Measurements from ENCODE around the gene SLC7A8.

The SLC7A8 gene

DNA sequence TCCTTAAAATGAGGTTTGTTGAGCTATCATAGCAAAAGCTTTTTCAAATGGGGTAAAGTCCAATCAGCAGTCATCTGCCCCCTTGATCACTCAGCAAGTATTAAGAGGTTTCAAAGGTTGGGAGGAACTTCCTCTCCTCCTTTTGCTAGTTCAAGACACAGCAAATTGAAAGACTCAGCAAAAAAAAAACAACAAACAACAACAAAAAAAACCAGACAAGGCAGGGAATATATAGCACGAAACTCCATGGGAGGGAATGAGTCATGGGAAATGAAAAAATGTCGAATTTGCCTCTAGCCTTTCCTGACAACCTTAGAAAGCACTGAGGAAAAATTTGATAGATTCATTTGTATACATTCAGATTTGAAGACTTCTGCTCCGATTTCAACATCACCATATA is 1.6 kb upstream of the SLC7A8 start:
- no peak for FAIRE-seq
- no peak for DNase-seq (ENCODE audit: extremely low spot score, insufficient read length, low read depth)

DNA sequence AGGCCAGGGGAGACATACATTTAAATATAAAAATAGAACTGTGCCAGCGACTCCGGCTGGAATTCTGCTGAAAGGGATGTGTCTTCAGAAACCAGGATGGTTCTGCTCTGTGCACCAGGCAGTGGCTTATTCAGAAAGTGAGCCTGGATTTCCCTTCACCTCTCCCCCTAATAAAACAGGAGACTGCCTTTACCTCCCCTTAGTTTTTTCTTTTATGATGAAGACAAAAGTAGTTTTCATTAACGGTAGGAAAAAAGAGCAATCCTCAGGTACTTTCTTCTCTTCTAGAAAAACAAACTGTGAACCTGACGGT is 346 bp downstream of the SLC7A8 start:
- FAIRE-seq (no peak), DNase-seq (ENCODE audit: extremely low spot score, insufficient read length, low read depth) (no peak)

DNA sequence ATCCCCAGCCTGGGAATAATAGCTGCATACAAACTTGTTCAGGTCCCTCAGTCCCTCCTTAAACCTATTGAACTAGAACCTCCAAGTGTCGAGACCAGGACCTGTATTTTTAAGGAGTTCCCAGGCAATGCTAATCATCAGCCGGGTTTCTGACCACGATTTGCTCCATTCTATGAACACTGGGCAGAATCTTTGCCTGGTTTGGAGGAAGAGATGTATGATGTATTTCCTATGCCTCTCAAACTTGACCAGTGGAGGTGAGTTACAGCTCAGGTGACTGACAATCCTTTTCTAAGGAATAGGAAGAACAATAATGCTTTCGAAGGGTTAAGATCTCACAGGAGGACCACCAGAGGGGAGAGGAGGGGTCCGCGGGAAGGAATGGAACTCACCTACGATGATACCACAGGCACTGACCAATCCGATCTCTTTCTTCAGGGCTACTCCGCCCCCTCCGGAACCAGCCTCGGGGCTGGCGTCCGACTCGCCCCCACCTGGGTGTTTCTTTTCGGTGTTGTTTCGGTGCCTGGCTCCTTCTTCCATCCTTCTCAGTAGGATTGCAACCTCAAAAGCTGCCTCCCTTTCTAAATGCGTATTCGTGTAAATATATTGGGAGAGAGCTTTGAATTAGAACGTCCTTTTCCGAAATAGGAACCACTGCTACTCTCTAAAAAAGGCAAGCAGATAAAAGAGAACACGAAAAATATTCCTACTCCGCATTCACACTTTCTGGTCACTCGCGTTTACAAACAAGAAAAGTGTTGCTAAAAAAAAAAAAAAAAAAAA is 895 bp downstream of the SLC7A8 start:
- FAIRE-seq (no peak), DNase-seq (ENCODE audit: extremely low spot score, insufficient read length, low read depth) (no peak)

DNA sequence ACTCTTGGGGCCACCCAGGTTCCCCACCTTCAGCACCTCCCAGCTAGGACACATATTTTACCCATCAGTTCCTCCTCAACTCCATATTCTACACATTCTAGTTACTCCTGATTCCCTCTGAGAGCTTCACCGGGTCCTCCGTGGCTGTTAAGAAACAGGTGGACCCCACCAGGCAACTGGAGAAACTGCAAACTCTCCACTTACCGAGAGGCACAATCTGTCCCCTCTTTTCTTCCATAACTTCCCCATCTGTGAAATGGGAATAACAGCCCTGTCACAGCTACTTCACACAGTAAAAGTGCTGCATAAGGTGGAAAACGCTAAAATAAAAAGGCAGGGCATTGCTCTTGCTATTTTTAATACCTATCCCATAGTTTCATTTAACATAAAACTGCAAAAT is 1.5 kb downstream of the SLC7A8 start:
- no peak for DNase-seq (ENCODE audit: extremely low spot score, insufficient read length, low read depth)
- no peak for FAIRE-seq

DNA sequence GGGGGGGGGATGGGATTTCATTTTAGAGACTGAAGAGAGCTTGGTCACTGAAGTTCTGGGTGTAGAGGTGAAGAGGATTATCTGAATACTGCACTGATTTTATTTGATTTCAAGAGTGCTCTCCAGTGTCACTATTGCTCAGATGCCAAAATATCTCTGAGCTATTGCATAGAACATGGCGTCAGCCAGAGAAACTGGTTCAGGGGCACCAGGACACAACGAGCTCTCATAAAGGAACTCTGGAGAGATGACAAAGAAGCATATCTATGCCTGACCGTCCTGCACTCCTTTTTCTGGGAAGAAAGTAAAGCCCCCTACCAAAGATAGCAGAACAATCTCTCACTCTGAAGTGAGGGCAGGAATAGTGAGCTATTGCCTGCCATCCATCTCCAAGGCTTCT is 2.0 kb downstream of the SLC7A8 start:
- FAIRE-seq = no peak
- DNase-seq (ENCODE audit: extremely low spot score, insufficient read length, low read depth) = no peak

DNA sequence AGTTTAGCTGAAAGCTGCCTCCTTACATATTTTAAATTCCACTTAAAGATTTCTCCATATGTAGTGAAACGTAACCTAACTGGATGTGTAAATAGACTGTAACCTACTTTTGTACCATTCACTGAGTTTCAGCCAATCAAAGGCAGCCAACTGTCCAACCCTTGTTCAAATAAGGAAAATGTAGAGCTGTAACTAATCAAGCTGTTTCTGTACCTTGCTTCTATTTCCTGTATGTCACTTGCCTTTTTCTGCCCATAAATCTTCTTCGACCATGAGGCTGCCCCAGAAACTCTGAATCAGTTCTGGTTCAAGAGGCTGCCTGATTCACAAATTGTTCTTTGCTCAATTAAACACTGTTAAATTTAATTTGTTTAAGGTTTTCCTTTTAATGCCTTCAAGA is 6.3 kb downstream of the SLC7A8 start:
- DNase-seq (ENCODE audit: extremely low spot score, insufficient read length, low read depth) = no peak
- FAIRE-seq = no peak

DNA sequence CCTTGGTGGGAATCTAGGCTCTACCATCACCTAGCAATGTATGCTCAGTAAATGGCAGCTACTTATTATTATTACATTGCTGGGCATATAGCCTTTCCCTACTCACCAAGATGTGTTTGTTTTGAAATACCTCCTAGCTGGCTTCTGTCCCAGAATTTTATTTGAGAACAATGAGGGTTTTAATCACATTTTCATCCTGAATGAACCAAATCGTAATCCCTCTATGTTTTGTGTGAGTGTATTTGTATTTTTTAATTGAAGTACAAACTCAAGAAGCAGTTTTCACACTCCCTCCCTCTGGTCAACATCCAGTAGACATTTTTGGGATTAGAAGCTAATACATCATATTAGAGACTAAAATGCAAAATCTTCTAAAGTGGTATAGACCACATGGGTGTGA is 7.6 kb downstream of the SLC7A8 start:
- FAIRE-seq (no peak), DNase-seq (ENCODE audit: extremely low spot score, insufficient read length, low read depth) (no peak)

DNA sequence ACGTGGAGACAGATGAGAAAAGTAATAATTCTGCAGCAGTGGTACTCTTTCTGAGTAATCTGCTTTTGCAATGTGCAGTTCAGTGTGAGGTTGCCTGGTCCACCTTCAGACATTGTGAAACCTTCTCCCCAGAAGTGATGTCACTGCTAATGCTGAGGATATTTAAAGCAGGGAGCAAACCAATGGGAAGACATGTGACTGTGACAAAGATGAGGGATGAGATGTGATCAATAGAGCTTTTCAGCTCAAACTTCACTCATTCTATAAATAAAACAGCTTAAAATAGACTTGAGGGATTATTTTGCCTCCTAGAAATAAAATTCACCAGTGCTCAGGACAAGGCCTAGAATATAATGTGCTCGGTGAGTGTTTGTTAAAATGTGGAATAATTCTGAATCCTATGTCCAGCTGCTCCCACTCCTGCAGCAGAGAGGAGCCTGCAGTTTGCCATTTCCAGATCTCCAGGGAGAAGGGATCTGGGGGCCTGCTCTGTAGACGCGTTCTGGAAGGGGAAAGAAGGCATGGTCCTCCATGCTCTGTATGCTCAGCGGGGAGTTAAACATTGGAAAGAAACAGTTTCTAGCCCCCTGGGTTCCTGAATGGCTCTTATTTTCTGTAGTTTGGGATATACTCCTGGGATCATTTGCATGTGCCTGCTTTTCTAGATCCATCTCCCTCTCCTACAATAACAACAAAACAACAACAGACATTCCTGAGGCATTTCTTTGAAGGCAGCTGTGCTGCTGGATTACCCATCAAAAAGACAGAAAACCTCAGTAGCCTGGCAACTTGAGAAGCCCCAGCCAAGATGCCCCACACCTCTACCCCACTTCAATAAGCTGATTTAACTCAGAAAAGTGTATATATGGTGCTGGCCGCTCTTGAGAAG is 8.9 kb downstream of the SLC7A8 start:
- FAIRE-seq = no peak

DNA sequence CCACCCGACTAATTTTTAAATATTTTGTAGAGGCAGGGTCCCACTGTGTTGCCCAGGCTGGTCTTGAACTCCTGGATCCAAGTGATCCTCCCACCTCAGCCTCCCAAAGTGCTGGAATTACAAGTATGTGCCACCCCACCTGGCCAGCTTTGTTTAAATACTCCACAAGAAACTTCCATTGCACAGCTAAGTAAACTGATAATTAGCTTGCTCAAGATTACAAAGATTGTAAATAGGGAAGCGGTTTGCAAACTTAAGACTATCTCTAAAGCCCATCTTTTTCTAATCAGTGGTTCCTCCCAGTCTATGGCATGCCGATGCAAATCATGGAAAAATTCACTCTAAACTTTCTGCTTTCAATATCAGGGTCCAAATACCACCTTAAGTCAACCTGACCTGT is 9.7 kb downstream of the SLC7A8 start:
- FAIRE-seq = no peak
- no peak for DNase-seq (ENCODE audit: extremely low spot score, insufficient read length, low read depth)

More for the DNA sequence above, 8.9 kb downstream of the SLC7A8 start:
- DNase-seq (ENCODE audit: extremely low spot score, insufficient read length, low read depth) = no peak

DNA sequence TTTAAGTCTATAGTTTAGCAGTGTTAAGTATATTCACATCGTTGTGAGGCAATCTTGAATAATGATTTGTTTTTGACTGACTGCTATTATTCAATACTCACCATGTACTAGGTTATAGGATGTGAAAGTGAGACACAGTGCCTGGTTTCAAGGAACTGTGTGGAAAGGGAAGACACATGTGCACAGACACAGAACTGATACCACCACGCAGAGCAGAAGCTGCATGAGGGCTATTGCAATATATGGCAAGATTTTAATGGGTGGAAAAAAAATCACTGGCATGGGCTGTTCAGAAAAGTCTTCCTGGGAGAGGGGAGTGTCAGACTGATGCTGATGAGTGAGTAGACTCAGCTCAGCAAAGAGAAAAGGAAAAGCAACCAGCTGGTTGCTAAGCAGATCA is 10.4 kb downstream of the SLC7A8 start:
- FAIRE-seq (no peak), DNase-seq (ENCODE audit: extremely low spot score, insufficient read length, low read depth) (no peak)

DNA sequence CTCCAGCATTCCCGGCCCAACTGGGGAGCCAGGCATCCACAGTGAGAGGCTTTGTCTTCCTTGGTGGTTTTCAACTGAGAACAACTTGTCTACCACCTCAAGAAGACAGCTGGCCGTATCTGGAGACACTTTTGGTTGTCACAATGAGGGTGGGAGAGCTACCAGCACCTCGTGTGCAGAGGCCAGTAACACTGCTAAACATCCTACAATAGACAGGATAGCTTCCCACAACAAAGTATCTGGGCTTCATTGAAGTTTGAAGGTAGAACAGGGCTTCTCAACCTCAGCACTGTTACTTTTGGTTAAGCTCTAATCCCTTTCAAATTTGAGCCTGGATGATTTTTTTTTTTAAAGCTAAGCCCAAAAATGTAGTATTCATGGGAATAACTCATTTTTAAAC is 10.9 kb downstream of the SLC7A8 start:
- DNase-seq (ENCODE audit: extremely low spot score, insufficient read length, low read depth) (no peak), FAIRE-seq (no peak)

DNA sequence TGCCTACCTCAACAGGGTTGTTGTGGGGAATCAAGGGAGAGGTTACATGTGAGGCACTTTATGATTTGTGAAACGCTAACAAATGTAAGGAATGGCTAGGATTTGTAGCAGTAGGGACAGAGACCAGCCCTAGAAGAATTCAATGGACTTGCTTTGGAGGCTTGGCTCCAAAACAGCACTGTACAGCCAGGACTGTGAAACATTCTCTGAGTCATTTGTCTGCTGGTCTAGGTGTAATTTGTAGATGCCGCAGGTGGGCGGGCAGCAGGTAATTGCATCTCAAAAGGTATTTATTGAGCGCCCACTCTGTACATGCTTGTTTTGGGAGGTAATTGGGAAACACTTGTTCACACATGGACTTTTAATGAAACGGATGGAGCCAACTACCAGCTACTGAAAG is 11.4 kb downstream of the SLC7A8 start:
- no peak for DNase-seq (ENCODE audit: extremely low spot score, insufficient read length, low read depth)
- no peak for FAIRE-seq

DNA sequence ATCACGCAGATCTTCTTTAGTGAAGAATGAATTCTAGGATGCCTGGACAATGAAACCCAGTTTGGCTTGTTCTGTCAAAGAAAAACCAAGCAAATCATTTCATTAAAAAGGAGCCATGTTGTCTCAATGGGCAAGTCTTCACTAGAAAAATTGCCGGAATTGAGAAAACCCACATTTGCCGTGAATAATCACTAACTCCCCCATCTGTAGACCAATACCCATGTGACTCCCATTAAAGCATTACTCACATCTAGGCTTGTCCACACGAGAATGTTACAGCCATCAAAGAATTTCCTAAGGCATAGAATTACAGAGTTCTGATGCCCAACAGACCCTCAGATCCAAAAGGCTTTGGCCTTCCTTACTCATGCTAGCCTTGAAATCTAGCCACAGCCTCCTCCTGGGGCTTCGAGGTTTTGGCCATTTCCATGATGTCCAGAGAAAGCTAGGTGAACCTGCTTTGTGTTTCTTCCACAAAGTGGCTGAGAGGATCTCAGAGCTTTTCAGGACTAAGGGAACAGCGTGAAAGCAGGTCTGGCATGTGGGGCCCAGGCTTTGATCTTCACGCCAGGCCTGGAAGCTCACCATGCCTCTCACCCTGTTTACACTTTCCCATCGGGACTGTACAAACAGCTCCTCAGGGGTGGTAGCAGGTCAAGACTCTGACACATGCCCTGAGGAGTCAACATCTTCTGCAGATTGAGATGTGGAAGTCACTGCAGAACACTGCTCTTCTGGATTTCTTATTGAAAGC is 12.1 kb downstream of the SLC7A8 start:
- DNase-seq (ENCODE audit: extremely low spot score, insufficient read length, low read depth) (no peak), FAIRE-seq (no peak)

DNA sequence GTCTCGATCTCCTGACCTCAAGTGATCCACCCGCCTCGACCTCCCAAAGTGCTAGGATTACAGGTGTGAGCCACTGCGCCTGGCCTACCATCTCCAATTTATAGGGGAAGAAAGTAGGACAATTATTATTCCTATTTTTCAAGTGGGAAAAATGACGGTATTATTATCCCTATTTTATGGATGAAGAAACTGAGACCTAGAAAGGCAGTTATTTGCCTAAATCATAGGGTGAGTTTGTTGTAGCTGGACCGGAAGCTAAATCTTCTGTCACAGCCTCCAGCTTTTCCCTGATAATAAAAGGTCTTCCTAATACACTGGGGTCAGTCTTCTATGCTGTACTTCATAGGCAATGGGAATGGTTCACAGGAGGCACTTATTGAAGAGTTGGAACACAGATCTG is 13.8 kb downstream of the SLC7A8 start:
- no peak for FAIRE-seq
- no peak for DNase-seq (ENCODE audit: extremely low spot score, insufficient read length, low read depth)

DNA sequence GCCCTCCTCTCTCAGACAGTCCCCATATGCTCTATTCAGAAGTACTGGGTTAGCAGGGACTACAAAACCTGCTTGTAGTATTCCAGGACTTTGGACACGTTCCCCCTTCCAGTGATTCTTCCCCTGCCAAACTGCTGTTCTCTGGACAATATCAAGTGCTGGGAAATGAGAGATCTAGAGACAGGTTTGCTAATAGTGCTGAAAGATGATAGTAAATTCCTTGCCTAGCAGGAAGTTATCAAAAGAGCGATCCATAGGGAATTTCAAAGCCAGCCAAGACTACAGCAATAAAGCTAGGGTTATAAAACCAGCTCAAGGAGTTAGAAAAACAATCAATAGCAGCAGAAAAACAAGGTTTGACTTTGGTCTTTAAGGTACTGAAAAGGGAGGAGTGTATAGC is 15.2 kb downstream of the SLC7A8 start:
- FAIRE-seq = no peak

DNA sequence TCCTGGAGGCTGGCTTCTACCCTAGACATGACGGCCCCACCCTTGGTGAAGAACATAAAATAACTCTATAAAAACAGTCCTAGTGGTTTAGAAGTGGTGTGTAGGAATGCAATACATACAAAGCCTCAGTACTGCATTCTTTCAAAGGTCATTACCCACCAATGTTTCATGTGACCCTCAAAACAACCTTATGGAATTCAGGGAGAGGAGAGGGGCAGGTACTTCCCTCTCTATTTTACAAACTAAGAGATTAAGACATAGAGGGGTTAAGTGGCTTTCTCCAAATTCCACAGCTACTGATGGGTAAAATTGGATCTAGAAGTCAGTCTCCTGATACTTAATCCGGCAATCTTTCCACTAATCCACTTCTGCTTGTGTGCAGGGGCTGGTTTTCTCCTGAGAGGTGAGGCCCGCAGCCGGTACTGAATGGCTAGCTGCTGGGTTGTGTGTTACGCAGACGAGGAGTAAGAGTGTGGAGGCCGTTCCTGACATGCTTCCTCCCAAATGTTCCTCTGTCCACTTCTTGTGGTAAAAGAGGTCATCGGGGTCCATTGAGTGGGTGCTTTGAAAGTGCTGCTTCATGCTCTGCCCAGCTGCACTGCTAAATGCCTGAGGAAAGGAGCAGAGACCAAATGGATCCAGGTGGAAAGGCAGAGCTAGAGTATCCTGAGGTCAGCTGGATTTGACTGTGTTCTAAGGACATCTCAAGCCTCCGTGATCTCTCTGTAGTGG is 16.2 kb downstream of the SLC7A8 start:
- no peak for DNase-seq (ENCODE audit: extremely low spot score, insufficient read length, low read depth)
- FAIRE-seq = no peak

More for the DNA sequence above, 15.2 kb downstream of the SLC7A8 start:
- DNase-seq (ENCODE audit: extremely low spot score, insufficient read length, low read depth) = no peak

DNA sequence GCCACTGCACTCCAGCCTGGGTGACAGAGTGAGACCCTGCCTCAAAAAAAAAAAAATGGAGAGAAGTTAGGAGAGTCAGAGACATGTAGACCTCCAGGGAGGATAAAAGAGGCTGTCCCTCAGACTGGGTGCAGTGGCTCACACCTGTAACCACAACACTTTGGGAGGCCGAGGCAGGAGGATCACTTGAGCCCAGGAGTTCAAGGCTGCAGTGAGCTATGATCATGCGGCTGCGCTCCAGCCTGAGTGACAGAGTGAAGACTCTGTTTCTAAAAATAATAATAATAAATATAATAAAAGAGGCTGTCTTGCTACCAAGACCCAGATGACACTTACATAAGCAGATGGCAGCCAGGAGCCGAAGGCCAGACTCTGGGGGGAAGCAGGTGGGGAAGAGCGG is 18.5 kb downstream of the SLC7A8 start:
- DNase-seq (ENCODE audit: extremely low spot score, insufficient read length, low read depth) (no peak), FAIRE-seq (no peak)

DNA sequence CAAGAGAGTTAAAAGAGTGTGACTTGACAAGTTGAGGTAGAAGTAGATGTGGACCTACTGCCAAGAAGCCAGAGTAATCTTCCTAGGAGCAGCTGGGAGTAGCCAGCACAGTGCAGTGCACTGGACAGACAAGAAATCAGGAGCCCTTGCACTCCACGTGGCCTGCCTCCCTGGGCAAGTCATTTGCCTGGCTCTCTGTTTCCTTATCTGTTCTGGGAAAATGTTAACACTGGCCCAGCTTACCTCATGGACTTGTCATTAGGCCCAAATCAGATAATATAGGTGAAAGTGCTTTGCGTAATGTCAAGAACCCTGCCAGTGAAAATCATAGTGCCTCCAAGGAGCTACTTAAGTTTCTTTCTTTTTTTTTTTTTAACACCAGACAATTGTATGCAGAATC is 19.2 kb downstream of the SLC7A8 start:
- no peak for DNase-seq (ENCODE audit: extremely low spot score, insufficient read length, low read depth)
- FAIRE-seq = no peak

DNA sequence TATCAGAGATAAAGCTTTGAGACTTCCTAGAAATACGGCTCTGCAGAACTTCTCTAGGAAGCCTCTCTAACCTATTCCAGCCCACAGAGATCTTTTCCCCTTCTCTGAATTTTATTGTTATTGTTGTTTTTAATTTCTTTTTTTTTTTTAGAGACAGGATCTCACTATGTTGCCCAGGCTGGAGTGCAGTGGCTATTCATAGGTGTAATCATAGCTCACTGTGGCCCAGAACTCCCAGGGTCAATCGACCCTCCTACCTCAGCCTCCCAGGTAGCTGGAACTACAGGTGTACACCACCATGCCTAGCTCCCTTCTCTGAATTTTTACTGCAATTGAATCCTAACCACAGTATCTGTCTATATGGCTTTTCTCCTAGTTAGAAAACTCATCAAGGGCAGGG is 19.6 kb downstream of the SLC7A8 start:
- DNase-seq (ENCODE audit: extremely low spot score, insufficient read length, low read depth) = no peak
- no peak for FAIRE-seq

DNA sequence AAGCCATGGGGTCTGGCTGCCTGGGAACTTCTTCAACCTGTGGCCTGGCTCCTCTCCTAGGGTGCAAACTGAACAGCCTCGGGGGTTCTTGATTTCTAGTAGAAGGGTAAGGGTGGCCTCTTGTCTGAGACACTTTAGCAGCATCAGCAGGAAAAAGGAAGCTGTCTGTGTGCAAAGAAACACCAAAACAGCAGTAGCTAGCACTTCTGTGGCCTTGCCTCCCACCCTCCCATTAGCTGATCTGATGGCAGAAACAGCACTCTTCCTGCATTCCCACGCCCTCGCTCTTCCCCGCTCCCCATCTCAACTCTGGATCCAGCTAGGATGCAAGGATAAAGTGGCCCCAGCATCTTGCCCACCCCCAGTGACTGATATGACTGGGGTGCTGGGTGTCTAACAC is 20.7 kb downstream of the SLC7A8 start:
- FAIRE-seq (no peak), DNase-seq (ENCODE audit: extremely low spot score, insufficient read length, low read depth) (no peak)

All from GM18507 (cell line).